Left lung (tissue), 10 donors: ENCODE measurements around the gene SHC3. TPM values are rescaled to one million over a fixed set of nuclear protein-coding genes. Genes with fewer than 3 reads are reported as not detected.
A peak's percentile ranks its signal among the peaks of the same experiment; 100 is the strongest.

ENCODE experiments used
- ATAC-seq: fragments of 200-7000 bp; cut with Tn5 transposase; one replicate; pipeline ENCODE4 v1.9.1; 2020; ENCODE audit warnings: moderate library complexity
- DNase-seq, 4 donors: peaks; one replicate each; pipeline ENCODE4 v3.0.0-alpha.2; 2013 to 2020
- H3K27ac ChIP-seq, 2 donors: fragments of 200-600 bp; sonication (generic) in 1 of 2; one replicate each; pipeline versions ENCODE4 v1.5.0 to v1.8.0; 2020 to 2021
- H3K27me3 ChIP-seq, 2 donors: fragments of 200-600 bp; sonication (generic) in 1 of 2; one replicate each; pipeline versions ENCODE4 v1.5.0 to v1.8.0; 2020 to 2021
- H3K36me3 ChIP-seq, 2 donors: fragments of 200-600 bp; sonication (generic) in 1 of 2; one replicate each; pipeline versions ENCODE4 v1.5.0 to v1.8.0; 2020 to 2021
- H3K4me1 ChIP-seq, 2 donors: fragments of 200-600 bp; one replicate each; pipeline ENCODE4 v1.8.0; 2021
- H3K4me3 ChIP-seq, 2 donors: fragments of 200-600 bp; sonication (generic) in 1 of 2; one replicate each; pipeline versions ENCODE4 v1.5.0 to v1.8.0; 2020 to 2021; ENCODE audit warnings: mild to moderate bottlenecking in 1 of 2
- H3K9me3 ChIP-seq, 2 donors: fragments of 200-600 bp; sonication (generic) in 1 of 2; one replicate each; pipeline versions ENCODE4 v1.5.0 to v1.8.0; 2020 to 2021
- CTCF ChIP-seq, 2 donors: fragments of 200-600 bp; sonication (generic) in 1 of 2; IDR thresholded peaks; one replicate each; pipeline versions ENCODE4 v1.5.0 to v1.8.0; 2021; ENCODE audit warnings: antibody characterized with exemption in 2 of 2
- intact Hi-C, 2 donors: fragments of 100-400 bp; cut with DNase I; formaldehyde crosslinking; loops; one replicate each; pipeline versions ENCODE4 v1.11.2 to v1.14.2; 2022
- polyA plus RNA-seq, 6 donors: library from polyadenylated mRNA; unstranded; fragments of 120-200 nt; gene quantifications; one replicate each; pipeline ENCODE4 v1.2.1, GENCODE V29; 2013; ENCODE audit not compliant: insufficient read length in 6 of 6
- total RNA-seq, 2 donors: library from RNA; stranded (reverse); fragmentation: NEBNext Ultra II Directional; extraction: Animal tissue kit (Norgen Biotek cat#: 25700); gene quantifications; one replicate each; pipeline ENCODE4 v1.2.1, GENCODE V29; 2021
- donor health status: DM: no; HTN: yes; CAD: no.
- donor health status: DM: no; HTN: no; CAD: no.

SHC3 gene
- total and polyA plus RNA-seq, 8 donors, result 10.4 to 19.2 (median 15.6) TPM

- no peak for TF ChIP-seq CTCF (IDR thresholded peaks at IDR 0.05)
- Histone ChIP-seq H3K9me3 (peaks cover 0 to 18% of the 10 kb centered on the region in 2 donors), H3K27ac (peak overlapping the region; percentile 2 to 76), H3K4me1 (peaks cover 0 to 10% of the 10 kb centered on the region in 2 donors), H3K36me3 (no peaks in the 10 kb centered on the region), H3K27me3 (no peaks in the 10 kb centered on the region), H3K4me3 (no peak overlapping the region)
- ATAC-seq (peak; percentile 82), DNase-seq (peak in 3 of 4 donors; percentile 62 to 81 (median 63))
- intact Hi-C loops, result no loop called here
Measured at GRCh38 chr9:89137542-89138462, 40.8 kb downstream of the SHC3 start.

- no peak for DNase-seq
- no peaks in the 10 kb centered on the region for H3K27me3 ChIP-seq
- H3K4me1 ChIP-seq, result peaks cover 0 to 10% of the 10 kb centered on the region in 2 donors
- no peak overlapping the region for H3K4me3 ChIP-seq
- H3K9me3 ChIP-seq, result peaks cover 0 to 18% of the 10 kb centered on the region in 2 donors
- intact Hi-C loops, result no loop called here
- no peaks in the 10 kb centered on the region for H3K36me3 ChIP-seq
- no peak for TF ChIP-seq CTCF (IDR thresholded peaks at IDR 0.05)
- no peak overlapping the region for H3K27ac ChIP-seq
- ATAC-seq, result no peak
Measured at GRCh38 chr9:89135591-89136166, 42.9 kb downstream of the SHC3 start.

GRCh38 chr9:89134709-89135108, 43.9 kb downstream of the SHC3 start:
- no peak for TF ChIP-seq CTCF (IDR thresholded peaks at IDR 0.05)

GRCh38 chr9:89122949-89123348, 55.7 kb downstream of the SHC3 start:
- Histone ChIP-seq H3K9me3 (no peaks in the 10 kb centered on the region), H3K36me3 (no peaks in the 10 kb centered on the region), H3K27me3 (no peaks in the 10 kb centered on the region), H3K4me3 (no peak overlapping the region), H3K4me1 (no peaks in the 10 kb centered on the region), H3K27ac (no peak overlapping the region)
- no peak for ATAC-seq
- no peak for TF ChIP-seq CTCF (IDR thresholded peaks at IDR 0.05)
- no peak for DNase-seq
- intact Hi-C loops, result no loop called here

More at GRCh38 chr9:89134709-89135108, 43.9 kb downstream of the SHC3 start:
- no peak for ATAC-seq
- H3K36me3 ChIP-seq, result no peaks in the 10 kb centered on the region
- no peak for DNase-seq
- peaks cover 0 to 10% of the 10 kb centered on the region in 2 donors for H3K4me1 ChIP-seq
- H3K27me3 ChIP-seq, result no peaks in the 10 kb centered on the region
- H3K9me3 ChIP-seq, result peaks cover 0 to 18% of the 10 kb centered on the region in 2 donors
- no peak overlapping the region for H3K27ac ChIP-seq
- intact Hi-C loops, result no loop called here
- H3K4me3 ChIP-seq, result no peak overlapping the region

GRCh38 chr9:89120704-89121103, 57.9 kb downstream of the SHC3 start:
- Histone ChIP-seq H3K4me1 (no peaks in the 10 kb centered on the region), H3K4me3 (no peak overlapping the region), H3K36me3 (no peaks in the 10 kb centered on the region), H3K27ac (no peak overlapping the region), H3K27me3 (no peaks in the 10 kb centered on the region), H3K9me3 (no peaks in the 10 kb centered on the region)
- no peak for ATAC-seq
- intact Hi-C loops, result no loop called here
- no peak for DNase-seq
- TF ChIP-seq CTCF (IDR thresholded peaks at IDR 0.05), result no peak
